Measurements from ENCODE around the gene TLCD1. TPM values are rescaled to one million over a fixed set of nuclear protein-coding genes. Genes with fewer than 3 reads are reported as not detected.

Gene TLCD1
- total RNA-seq (3.1 and 3.4 TPM in 2 replicates), polyA plus RNA-seq (0.19 and 0.49 TPM in 2 replicates), polyA minus RNA-seq (0.50 and 2.5 TPM in 2 replicates)
- 0.49 TPM for total RNA-seq (2013)

- Mint-ChIP-seq H3K27ac (peak within 1 kb of the TSS; percentile 100), H3K9me3 (ENCODE audit: insufficient read depth) (no peaks in the 10 kb centered on the region), H3K4me3 (peak within 1 kb of the TSS; percentile 98), H3K27me3 (no peaks in the 10 kb centered on the region), H3K4me1 (peaks cover 69% of the 10 kb centered on the region)
- DNase-seq (peak; percentile 87), ATAC-seq (ENCODE audit: low read depth) (peak; percentile 28)
- TF ChIP-seq EZH2 (IDR thresholded peaks at IDR 0.05; ENCODE audit: borderline replicate concordance, insufficient read depth, low read depth, low read length, poor library complexity, severe bottlenecking) (no peak), CTCF (IDR thresholded peaks at IDR 0.05) (no peak)
- peak within 1 kb of the TSS; percentile 90 to 97 for H3K27ac ChIP-seq (ENCODE audit: low read length in 2 of 2)
- CTCF ChIA-PET, result interaction anchor here (0.6 to 15.9 kb wide), 42 partner anchors 9 to 423 kb away, joined by 3 to 1020 read pairs (median 6); partner anchors contain the start of genes ALDOC, DHRS13, FAM222B and FLOT2
- POLR2A ChIA-PET, result interaction anchor here (0.8 to 13.3 kb wide), 11 partner anchors 14 to 224 kb away, joined by 4 to 511 read pairs (median 15); partner anchors contain the start of genes BLTP2, DHRS13, FLOT2 and PHF12
- peaks cover 24% of the 10 kb centered on the region for H3K79me2 ChIP-seq (ENCODE audit: control insufficient read depth, insufficient read depth, low read length)
- H3K4me3 ChIP-seq (ENCODE audit: control extremely low read depth in 1 of 5, extremely low read depth in 1 of 5, insufficient read depth in 1 of 5, low read depth in 2 of 5, low read length in 4 of 5), result peak within 1 kb of the TSS; percentile 40 to 77 (median 66)
- peaks cover 0 to 34% of the 10 kb centered on the region in 2 experiments for H3K36me3 ChIP-seq (replicated peaks in 1 of 2; ENCODE audit: control extremely low read depth in 1 of 2, control insufficient read depth in 1 of 2, extremely low read depth in 1 of 2, insufficient read depth in 2 of 2, low read length in 1 of 2)
- no peaks in the 10 kb centered on the region for H3K9me3 ChIP-seq (ENCODE audit: control extremely low read depth in 1 of 3, control insufficient read depth in 2 of 3, insufficient read depth in 1 of 3, low read length in 2 of 3)
- intact Hi-C loops (cut with micrococcal nuclease), result loop anchor here (1.0 kb wide), 1 partner anchor 190 kb away; no protein-coding TSS in a partner anchor
- peaks cover 44% of the 10 kb centered on the region for H4K20me1 ChIP-seq (ENCODE audit: control insufficient read depth, insufficient read depth, low read length, poor library complexity, severe bottlenecking)
- H3K4me1 ChIP-seq (ENCODE audit: control insufficient read depth in 2 of 2, insufficient read depth in 2 of 2, low read length in 2 of 2), result peaks cover 41 to 67% of the 10 kb centered on the region in 2 donors
- peak within 1 kb of the TSS; percentile 81 for H3K9ac ChIP-seq (ENCODE audit: low read length)
- peak within 1 kb of the TSS; percentile 99 for H3K4me2 ChIP-seq (replicated peaks; ENCODE audit: low read depth, low read length, poor library complexity, severe bottlenecking)
- H3K27me3 ChIP-seq (replicated peaks in 1 of 4; ENCODE audit: control extremely low read depth in 1 of 4, control insufficient read depth in 3 of 4, insufficient read depth in 4 of 4, low read length in 3 of 4), result no peaks in the 10 kb centered on the region
- peak within 1 kb of the TSS; percentile 72 for H2AFZ ChIP-seq (ENCODE audit: insufficient read depth, low read depth, low read length, poor library complexity, severe bottlenecking)
- WGBS (ENCODE audit: insufficient coverage), result under 1% methylated on average over 49 of the region's 49 CpGs
Measured at GRCh38 chr17:28726226-28726626, at the start of gene TLCD1. TSS of gene TLCD1 (minus strand) at chr17:28726233. CDS start at chr17:28726097, 136 bp downstream.

GRCh38 chr17:28774206-28774605 is 48.2 kb upstream of the TLCD1 start:
- H3K36me3 ChIP-seq (replicated peaks in 1 of 2; ENCODE audit: control extremely low read depth in 1 of 2, control insufficient read depth in 1 of 2, extremely low read depth in 1 of 2, insufficient read depth in 2 of 2, low read length in 1 of 2), result peaks cover 0 to 5% of the 10 kb centered on the region in 2 experiments
- H3K27me3 Mint-ChIP-seq, result no peaks in the 10 kb centered on the region
- no peaks in the 10 kb centered on the region for H3K9me3 Mint-ChIP-seq (ENCODE audit: insufficient read depth)
- WGBS (ENCODE audit: insufficient coverage), result 95% methylated on average over 3 of the region's 3 CpGs
- TF ChIP-seq EZH2 (IDR thresholded peaks at IDR 0.05; ENCODE audit: borderline replicate concordance, insufficient read depth, low read depth, low read length, poor library complexity, severe bottlenecking) (no peak), CTCF (IDR thresholded peaks at IDR 0.05) (no peak)
- no peak overlapping the region for H3K27ac ChIP-seq (ENCODE audit: low read length in 2 of 2)
- ATAC-seq (ENCODE audit: low read depth) (no peak), DNase-seq (no peak)
- peaks cover 11% of the 10 kb centered on the region for H4K20me1 ChIP-seq (ENCODE audit: control insufficient read depth, insufficient read depth, low read length, poor library complexity, severe bottlenecking)
- CTCF ChIA-PET, result interaction anchor here (0.9 to 3.9 kb wide), 4 partner anchors 11 to 47 kb away, joined by 3 to 33 read pairs (median 6); no protein-coding TSS in a partner anchor
- H3K4me2 ChIP-seq (replicated peaks; ENCODE audit: low read depth, low read length, poor library complexity, severe bottlenecking), result no peak overlapping the region
- H3K9ac ChIP-seq (ENCODE audit: low read length), result no peak overlapping the region
- POLR2A ChIA-PET, result no interaction called here
- H3K9me3 ChIP-seq (ENCODE audit: control extremely low read depth in 1 of 3, control insufficient read depth in 2 of 3, insufficient read depth in 1 of 3, low read length in 2 of 3), result no peaks in the 10 kb centered on the region
- H3K79me2 ChIP-seq (ENCODE audit: control insufficient read depth, insufficient read depth, low read length), result peaks cover 61% of the 10 kb centered on the region
- no peak overlapping the region for H2AFZ ChIP-seq (ENCODE audit: insufficient read depth, low read depth, low read length, poor library complexity, severe bottlenecking)
- no peak overlapping the region for H3K4me3 Mint-ChIP-seq
- peaks cover 0 to 4% of the 10 kb centered on the region in 2 donors for H3K4me1 ChIP-seq (ENCODE audit: control insufficient read depth in 2 of 2, insufficient read depth in 2 of 2, low read length in 2 of 2)
- H3K27me3 ChIP-seq (replicated peaks in 1 of 4; ENCODE audit: control extremely low read depth in 1 of 4, control insufficient read depth in 3 of 4, insufficient read depth in 4 of 4, low read length in 3 of 4), result no peaks in the 10 kb centered on the region
- intact Hi-C loops (cut with micrococcal nuclease), result loop anchor here (10.0 kb wide), 1 partner anchor 61 kb away; no protein-coding TSS in a partner anchor
- H3K27ac Mint-ChIP-seq, result no peak overlapping the region
- no peak overlapping the region for H3K4me3 ChIP-seq (ENCODE audit: control extremely low read depth in 1 of 5, extremely low read depth in 1 of 5, insufficient read depth in 1 of 5, low read depth in 2 of 5, low read length in 4 of 5)
- H3K4me1 Mint-ChIP-seq, result peaks cover 18% of the 10 kb centered on the region
